Ishikawa (cell line): ENCODE measurements around the gene ZNF618.

ENCODE experiments used
- CEBPB ChIP-seq: IDR thresholded peaks from 2 replicates; pipeline ENCODE4 v1.6.1; 2012
- CREB1 ChIP-seq: IDR thresholded peaks from 2 replicates; pipeline ENCODE4 v1.6.1; 2012; ENCODE audit warnings: low read depth
- EP300 ChIP-seq: IDR thresholded peaks from 2 replicates; pipeline ENCODE4 v1.6.1; 2012; ENCODE audit warnings: borderline replicate concordance
- RAD21 ChIP-seq: IDR thresholded peaks from 2 replicates; pipeline ENCODE4 v1.6.1; 2012; ENCODE audit warnings: low read depth
- TCF12 ChIP-seq: IDR thresholded peaks from 2 replicates; pipeline ENCODE4 v1.6.1; 2012; ENCODE audit warnings: low read depth
- TF ChIP-seq, protein P1 (sequence below): IDR thresholded peaks from 2 replicates; pipeline ENCODE4 v1.6.1; 2012
- TF ChIP-seq, protein P2 (sequence below): IDR thresholded peaks from 2 replicates; pipeline ENCODE4 v1.6.1; 2012; ENCODE audit warnings: low read depth, mild to moderate bottlenecking

DNA sequence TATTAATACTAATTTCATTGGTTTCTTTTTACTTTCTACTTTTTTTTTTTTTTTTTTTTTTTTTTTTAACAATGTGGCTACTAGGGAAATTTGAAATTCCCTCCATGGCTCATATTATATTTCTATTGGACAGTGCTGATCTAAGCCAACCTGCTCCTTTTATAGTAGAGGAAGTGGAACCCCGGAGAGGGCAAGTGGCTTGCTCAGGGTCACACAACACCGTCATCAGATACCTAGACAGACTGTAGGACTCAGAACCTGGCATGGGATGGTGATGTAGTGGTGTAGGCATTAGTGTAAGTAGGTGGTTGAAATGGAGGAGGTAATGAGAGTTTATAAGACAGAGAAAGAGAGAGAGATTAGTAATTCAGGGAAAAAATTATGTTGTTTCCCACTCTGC, 10.8 kb downstream of the ZNF618 start:
- TF ChIP-seq, protein P1, sequence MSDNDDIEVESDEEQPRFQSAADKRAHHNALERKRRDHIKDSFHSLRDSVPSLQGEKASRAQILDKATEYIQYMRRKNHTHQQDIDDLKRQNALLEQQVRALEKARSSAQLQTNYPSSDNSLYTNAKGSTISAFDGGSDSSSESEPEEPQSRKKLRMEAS = no peak
- TF ChIP-seq, protein P2, sequence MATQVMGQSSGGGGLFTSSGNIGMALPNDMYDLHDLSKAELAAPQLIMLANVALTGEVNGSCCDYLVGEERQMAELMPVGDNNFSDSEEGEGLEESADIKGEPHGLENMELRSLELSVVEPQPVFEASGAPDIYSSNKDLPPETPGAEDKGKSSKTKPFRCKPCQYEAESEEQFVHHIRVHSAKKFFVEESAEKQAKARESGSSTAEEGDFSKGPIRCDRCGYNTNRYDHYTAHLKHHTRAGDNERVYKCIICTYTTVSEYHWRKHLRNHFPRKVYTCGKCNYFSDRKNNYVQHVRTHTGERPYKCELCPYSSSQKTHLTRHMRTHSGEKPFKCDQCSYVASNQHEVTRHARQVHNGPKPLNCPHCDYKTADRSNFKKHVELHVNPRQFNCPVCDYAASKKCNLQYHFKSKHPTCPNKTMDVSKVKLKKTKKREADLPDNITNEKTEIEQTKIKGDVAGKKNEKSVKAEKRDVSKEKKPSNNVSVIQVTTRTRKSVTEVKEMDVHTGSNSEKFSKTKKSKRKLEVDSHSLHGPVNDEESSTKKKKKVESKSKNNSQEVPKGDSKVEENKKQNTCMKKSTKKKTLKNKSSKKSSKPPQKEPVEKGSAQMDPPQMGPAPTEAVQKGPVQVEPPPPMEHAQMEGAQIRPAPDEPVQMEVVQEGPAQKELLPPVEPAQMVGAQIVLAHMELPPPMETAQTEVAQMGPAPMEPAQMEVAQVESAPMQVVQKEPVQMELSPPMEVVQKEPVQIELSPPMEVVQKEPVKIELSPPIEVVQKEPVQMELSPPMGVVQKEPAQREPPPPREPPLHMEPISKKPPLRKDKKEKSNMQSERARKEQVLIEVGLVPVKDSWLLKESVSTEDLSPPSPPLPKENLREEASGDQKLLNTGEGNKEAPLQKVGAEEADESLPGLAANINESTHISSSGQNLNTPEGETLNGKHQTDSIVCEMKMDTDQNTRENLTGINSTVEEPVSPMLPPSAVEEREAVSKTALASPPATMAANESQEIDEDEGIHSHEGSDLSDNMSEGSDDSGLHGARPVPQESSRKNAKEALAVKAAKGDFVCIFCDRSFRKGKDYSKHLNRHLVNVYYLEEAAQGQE = no peak
- no peak for TF ChIP-seq EP300
- no peak for TF ChIP-seq RAD21
- TF ChIP-seq CREB1 = no peak
- no peak for TF ChIP-seq CEBPB
- no peak for TF ChIP-seq TCF12
